Measurements from ENCODE around the gene GDF11.

Gene GDF11

GRCh38 chr12:55737581-55738122 is 5.3 kb upstream of the GDF11 start:
- Mint-ChIP-seq H3K9me3 (no peaks in the 10 kb centered on the region), H3K36me3 (ENCODE audit: low read depth) (no peaks in the 10 kb centered on the region), H3K27me3 (no peaks in the 10 kb centered on the region), H3K4me1 (peaks cover 29% of the 10 kb centered on the region), H3K27ac (peak overlapping the region; percentile 86), H3K4me3 (peak overlapping the region; percentile 78)
- ATAC-seq (no peak), DNase-seq (no peak)

- ATAC-seq (peak; percentile 86), DNase-seq (peak; percentile 82)
- peak overlapping the region; percentile 78 for H3K4me3 Mint-ChIP-seq
- no peaks in the 10 kb centered on the region for H3K9me3 Mint-ChIP-seq
- peak overlapping the region; percentile 86 for H3K27ac Mint-ChIP-seq
- H3K27me3 Mint-ChIP-seq = no peaks in the 10 kb centered on the region
- no peaks in the 10 kb centered on the region for H3K36me3 Mint-ChIP-seq (ENCODE audit: low read depth)
- H3K4me1 Mint-ChIP-seq = peaks cover 31% of the 10 kb centered on the region
These were observed 4.5 kb upstream of the GDF11 start for GRCh38 chr12:55738123-55739024.

- Mint-ChIP-seq H3K4me1 (peaks cover 31% of the 10 kb centered on the region), H3K36me3 (ENCODE audit: low read depth) (no peaks in the 10 kb centered on the region), H3K27me3 (no peaks in the 10 kb centered on the region), H3K27ac (peak overlapping the region; percentile 86), H3K9me3 (no peaks in the 10 kb centered on the region), H3K4me3 (peak overlapping the region; percentile 78)
- DNase-seq (no peak), ATAC-seq (no peak)
These were observed 3.9 kb upstream of the GDF11 start for GRCh38 chr12:55739025-55739378.

- peak overlapping the region; percentile 35 for H3K27ac Mint-ChIP-seq
- H3K4me3 Mint-ChIP-seq = peak overlapping the region; percentile 72
- peaks cover 52% of the 10 kb centered on the region for H3K4me1 Mint-ChIP-seq
- ATAC-seq = no peak
- H3K9me3 Mint-ChIP-seq = no peaks in the 10 kb centered on the region
- H3K36me3 Mint-ChIP-seq (ENCODE audit: low read depth) = no peaks in the 10 kb centered on the region
- no peak for DNase-seq
- H3K27me3 Mint-ChIP-seq = no peaks in the 10 kb centered on the region
These were observed 816 bp upstream of the GDF11 start for GRCh38 chr12:55741931-55742680.

DNA sequence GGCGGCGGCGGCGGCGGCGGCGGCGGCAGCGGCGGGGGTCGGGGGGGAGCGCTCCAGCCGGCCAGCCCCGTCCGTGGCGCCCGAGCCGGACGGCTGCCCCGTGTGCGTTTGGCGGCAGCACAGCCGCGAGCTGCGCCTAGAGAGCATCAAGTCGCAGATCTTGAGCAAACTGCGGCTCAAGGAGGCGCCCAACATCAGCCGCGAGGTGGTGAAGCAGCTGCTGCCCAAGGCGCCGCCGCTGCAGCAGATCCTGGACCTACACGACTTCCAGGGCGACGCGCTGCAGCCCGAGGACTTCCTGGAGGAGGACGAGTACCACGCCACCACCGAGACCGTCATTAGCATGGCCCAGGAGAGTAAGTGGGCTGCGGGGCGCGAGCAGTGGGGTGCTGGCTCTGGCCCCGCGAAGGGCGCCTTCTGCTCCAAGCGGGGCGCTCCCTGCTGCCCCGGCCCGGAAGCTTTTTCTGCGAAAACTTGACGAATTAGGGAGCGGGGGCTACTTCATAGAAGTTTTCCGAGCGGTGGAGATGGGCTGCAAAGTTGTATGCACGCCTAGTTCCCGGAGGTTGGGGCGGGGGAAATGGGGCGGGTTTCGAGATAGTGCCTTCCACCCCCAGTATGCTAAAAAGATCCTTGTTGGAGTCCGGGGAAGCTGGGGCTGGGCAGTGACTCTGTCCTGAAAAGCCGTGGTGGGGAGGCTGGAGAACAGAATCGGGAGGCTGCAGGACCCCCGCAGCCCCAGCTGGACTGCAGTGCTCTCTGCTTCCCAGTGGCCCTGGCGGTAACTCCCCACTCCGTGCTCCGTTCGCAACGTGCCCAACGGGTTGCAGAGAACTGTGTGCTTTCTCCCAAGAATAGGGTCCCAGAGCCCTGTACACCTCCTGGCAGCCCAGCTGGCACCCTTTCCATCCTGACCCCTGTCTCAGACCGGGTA is 751 bp downstream of the GDF11 start:
- Mint-ChIP-seq H3K9me3 (no peaks in the 10 kb centered on the region), H3K36me3 (ENCODE audit: low read depth) (no peaks in the 10 kb centered on the region), H3K4me3 (peak overlapping the region; percentile 86), H3K4me1 (peaks cover 39% of the 10 kb centered on the region), H3K27ac (peak overlapping the region; percentile 23), H3K27me3 (no peaks in the 10 kb centered on the region)
- peak; percentile 43 for DNase-seq
- peak; percentile 60 for ATAC-seq

- Mint-ChIP-seq H3K9me3 (no peaks in the 10 kb centered on the region), H3K36me3 (ENCODE audit: low read depth) (peaks cover 4% of the 10 kb centered on the region), H3K27ac (peak overlapping the region; percentile 23), H3K4me3 (peak overlapping the region; percentile 86), H3K4me1 (peaks cover 39% of the 10 kb centered on the region), H3K27me3 (no peaks in the 10 kb centered on the region)
- ATAC-seq (no peak), DNase-seq (no peak)
These were observed 1.6 kb downstream of the GDF11 start for GRCh38 chr12:55744340-55745030.

DNA sequence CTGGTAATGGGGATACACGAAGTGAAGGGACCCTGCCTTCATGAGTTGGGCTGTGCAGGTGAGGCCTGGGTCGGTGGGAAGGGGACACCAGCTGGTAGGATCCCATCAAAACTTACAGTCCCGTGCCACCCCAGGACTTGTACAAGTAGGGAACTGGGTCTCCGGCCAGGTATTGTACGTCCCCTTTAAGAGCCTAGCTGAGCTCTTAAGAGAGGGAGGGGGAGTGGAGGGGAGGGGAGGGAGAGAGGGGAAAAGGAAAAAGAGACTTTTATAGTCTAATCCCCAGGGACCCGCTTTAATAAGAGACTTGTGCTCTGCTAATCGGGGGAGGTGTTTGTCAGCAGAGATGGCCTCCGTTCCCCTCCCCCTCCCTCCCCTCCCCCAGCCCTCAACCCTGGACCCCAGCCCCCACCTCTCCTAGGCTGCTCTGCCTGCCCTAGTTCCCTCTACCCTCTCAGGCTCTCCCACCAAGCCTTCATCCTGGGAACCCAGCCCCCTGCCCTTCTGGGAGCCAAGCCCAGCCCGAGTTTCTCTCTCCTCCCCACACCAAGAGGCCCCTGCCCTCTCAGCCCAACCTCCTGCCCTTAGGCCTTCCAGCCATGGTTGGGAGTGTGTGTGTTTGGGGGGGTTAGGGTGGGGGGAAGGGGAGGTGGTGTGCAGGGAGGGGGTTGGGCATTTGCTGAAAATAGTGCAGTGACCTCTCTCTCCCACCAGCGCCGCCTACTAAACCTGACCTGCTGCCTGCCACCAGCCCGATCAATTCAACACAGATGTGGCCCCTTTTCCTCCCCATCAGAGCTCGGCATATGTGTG is 2.6 kb downstream of the GDF11 start:
- Mint-ChIP-seq H3K36me3 (ENCODE audit: low read depth) (peaks cover 7% of the 10 kb centered on the region), H3K9me3 (no peaks in the 10 kb centered on the region), H3K4me3 (peak overlapping the region; percentile 86), H3K4me1 (peaks cover 41% of the 10 kb centered on the region), H3K27ac (peak overlapping the region; percentile 24), H3K27me3 (no peaks in the 10 kb centered on the region)
- ATAC-seq (no peak), DNase-seq (no peak)

GRCh38 chr12:55746174-55746912 is 3.4 kb downstream of the GDF11 start:
- ATAC-seq = no peak
- Mint-ChIP-seq H3K27ac (peak overlapping the region; percentile 24), H3K4me1 (peaks cover 41% of the 10 kb centered on the region), H3K4me3 (no peak overlapping the region), H3K9me3 (no peaks in the 10 kb centered on the region), H3K36me3 (ENCODE audit: low read depth) (peaks cover 10% of the 10 kb centered on the region), H3K27me3 (no peaks in the 10 kb centered on the region)
- no peak for DNase-seq

GRCh38 chr12:55746913-55747231 is 4.0 kb downstream of the GDF11 start:
- Mint-ChIP-seq H3K4me1 (peaks cover 39% of the 10 kb centered on the region), H3K27me3 (no peaks in the 10 kb centered on the region), H3K9me3 (no peaks in the 10 kb centered on the region), H3K36me3 (ENCODE audit: low read depth) (peaks cover 11% of the 10 kb centered on the region), H3K4me3 (no peak overlapping the region), H3K27ac (no peak overlapping the region)
- ATAC-seq = no peak
- DNase-seq = no peak

DNA sequence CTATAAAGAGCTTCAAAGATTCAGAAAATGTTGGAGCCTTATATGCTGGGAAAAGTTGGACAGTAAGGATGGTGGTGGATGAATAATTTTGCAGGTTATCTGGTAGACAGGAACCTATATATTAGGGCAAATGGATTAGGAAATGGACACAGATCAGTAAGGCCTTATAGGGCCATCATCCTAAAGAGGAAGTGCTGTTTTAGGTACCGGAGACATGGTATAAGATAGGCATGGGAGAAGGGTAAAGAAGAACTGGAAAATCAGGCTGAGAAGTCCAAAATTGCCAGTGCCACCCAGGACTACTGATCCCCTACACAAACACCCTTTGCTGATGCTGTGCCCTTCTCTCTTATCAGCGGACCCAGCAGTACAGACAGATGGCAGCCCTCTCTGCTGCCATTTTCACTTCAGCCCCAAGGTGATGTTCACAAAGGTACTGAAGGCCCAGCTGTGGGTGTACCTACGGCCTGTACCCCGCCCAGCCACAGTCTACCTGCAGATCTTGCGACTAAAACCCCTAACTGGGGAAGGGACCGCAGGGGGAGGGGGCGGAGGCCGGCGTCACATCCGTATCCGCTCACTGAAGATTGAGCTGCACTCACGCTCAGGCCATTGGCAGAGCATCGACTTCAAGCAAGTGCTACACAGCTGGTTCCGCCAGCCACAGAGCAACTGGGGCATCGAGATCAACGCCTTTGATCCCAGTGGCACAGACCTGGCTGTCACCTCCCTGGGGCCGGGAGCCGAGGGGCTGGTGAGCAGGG is 5.5 kb downstream of the GDF11 start:
- DNase-seq (no peak), ATAC-seq (no peak)
- Mint-ChIP-seq H3K4me3 (no peak overlapping the region), H3K27ac (no peak overlapping the region), H3K27me3 (no peaks in the 10 kb centered on the region), H3K9me3 (no peaks in the 10 kb centered on the region), H3K36me3 (ENCODE audit: low read depth) (peaks cover 21% of the 10 kb centered on the region), H3K4me1 (peaks cover 29% of the 10 kb centered on the region)

- DNase-seq (no peak), ATAC-seq (no peak)
- Mint-ChIP-seq H3K4me3 (no peak overlapping the region), H3K9me3 (no peaks in the 10 kb centered on the region), H3K27ac (peak overlapping the region; percentile 28), H3K4me1 (peaks cover 10% of the 10 kb centered on the region), H3K36me3 (ENCODE audit: low read depth) (peaks cover 52% of the 10 kb centered on the region), H3K27me3 (no peaks in the 10 kb centered on the region)
These were observed 12.3 kb downstream of the GDF11 start for GRCh38 chr12:55755246-55755645.

- ATAC-seq (no peak), DNase-seq (no peak)
- H3K9me3 Mint-ChIP-seq = no peaks in the 10 kb centered on the region
- no peaks in the 10 kb centered on the region for H3K27me3 Mint-ChIP-seq
- no peak overlapping the region for H3K27ac Mint-ChIP-seq
- peaks cover 13% of the 10 kb centered on the region for H3K4me1 Mint-ChIP-seq
- no peak overlapping the region for H3K4me3 Mint-ChIP-seq
- peaks cover 46% of the 10 kb centered on the region for H3K36me3 Mint-ChIP-seq (ENCODE audit: low read depth)
These were observed 14.8 kb downstream of the GDF11 start for GRCh38 chr12:55757701-55758100.
